Retinal pigment epithelial cell (primary cell): ENCODE measurements around the gene MCUB.
A peak's percentile ranks its signal among the peaks of the same experiment; 100 is the strongest.
"Not testable (repeated sequence)": the region's sequence is repeated elsewhere in the genome, so short reads cannot be mapped to it uniquely, and the experiment has no call there.

Experiments
- DNase-seq: peaks from one replicate; pipeline ENCODE4 v3.0.0-alpha.2; 2010; ENCODE audit warnings: low read depth
- H3K4me3 ChIP-seq: 2 replicates; pipeline ENCODE4 v1.5.1; 2011; ENCODE audit warnings: mild to moderate bottlenecking, low read length, control low read depth, moderate library complexity
- TF ChIP-seq, protein P1 (sequence below): conservative IDR thresholded peaks from 2 replicates; pipeline ENCODE4 v1.5.1; 2011; ENCODE audit warnings: low read depth, low read length, control low read depth, inconsistent platforms

The MCUB gene

GRCh38 chr4:109559983-109560686, at the start of gene MCUB:
Gene MCUB, plus strand, starts transcription at chr4:109560246. Its CDS starts 92 bp downstream, at chr4:109560338.
- TF ChIP-seq, protein P1, sequence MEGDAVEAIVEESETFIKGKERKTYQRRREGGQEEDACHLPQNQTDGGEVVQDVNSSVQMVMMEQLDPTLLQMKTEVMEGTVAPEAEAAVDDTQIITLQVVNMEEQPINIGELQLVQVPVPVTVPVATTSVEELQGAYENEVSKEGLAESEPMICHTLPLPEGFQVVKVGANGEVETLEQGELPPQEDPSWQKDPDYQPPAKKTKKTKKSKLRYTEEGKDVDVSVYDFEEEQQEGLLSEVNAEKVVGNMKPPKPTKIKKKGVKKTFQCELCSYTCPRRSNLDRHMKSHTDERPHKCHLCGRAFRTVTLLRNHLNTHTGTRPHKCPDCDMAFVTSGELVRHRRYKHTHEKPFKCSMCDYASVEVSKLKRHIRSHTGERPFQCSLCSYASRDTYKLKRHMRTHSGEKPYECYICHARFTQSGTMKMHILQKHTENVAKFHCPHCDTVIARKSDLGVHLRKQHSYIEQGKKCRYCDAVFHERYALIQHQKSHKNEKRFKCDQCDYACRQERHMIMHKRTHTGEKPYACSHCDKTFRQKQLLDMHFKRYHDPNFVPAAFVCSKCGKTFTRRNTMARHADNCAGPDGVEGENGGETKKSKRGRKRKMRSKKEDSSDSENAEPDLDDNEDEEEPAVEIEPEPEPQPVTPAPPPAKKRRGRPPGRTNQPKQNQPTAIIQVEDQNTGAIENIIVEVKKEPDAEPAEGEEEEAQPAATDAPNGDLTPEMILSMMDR: no peak
- H3K4me3 ChIP-seq: peak within 1 kb of the TSS; percentile 78
- peak; percentile 55 for DNase-seq

- no peak overlapping the region for H3K4me3 ChIP-seq
- DNase-seq: no peak
- TF ChIP-seq, protein P1: no peak
These were observed 49.4 kb upstream of the MCUB start for GRCh38 chr4:109510687-109511086.

GRCh38 chr4:109511414-109511813, 48.6 kb upstream of the MCUB start:
- TF ChIP-seq, protein P1: no peak
- H3K4me3 ChIP-seq: no peak overlapping the region
- no peak for DNase-seq

DNA sequence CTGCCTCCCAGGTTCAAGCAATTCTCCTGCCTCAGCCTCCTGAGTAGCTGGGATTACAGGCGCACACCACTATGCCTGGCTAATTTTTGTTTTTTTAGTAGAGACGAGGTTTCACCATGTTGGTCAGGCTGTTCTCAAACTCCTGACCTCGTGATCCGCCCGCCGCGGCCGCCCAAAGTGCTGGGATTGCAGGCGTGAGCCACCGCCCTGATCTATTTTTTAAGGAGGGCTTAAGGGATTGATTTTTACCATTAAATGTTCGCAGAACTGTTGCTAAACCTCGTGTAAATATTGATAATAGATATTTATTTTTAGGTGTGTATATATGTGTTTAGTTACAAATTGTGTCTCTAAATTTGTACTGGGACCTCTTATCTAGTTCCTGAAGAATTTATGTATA, 46.7 kb upstream of the MCUB start:
- not testable (repeated sequence) for H3K4me3 ChIP-seq, DNase-seq

GRCh38 chr4:109532182-109532581, 27.9 kb upstream of the MCUB start:
- DNase-seq: no peak
- TF ChIP-seq, protein P1: no peak
- no peak overlapping the region for H3K4me3 ChIP-seq

DNA sequence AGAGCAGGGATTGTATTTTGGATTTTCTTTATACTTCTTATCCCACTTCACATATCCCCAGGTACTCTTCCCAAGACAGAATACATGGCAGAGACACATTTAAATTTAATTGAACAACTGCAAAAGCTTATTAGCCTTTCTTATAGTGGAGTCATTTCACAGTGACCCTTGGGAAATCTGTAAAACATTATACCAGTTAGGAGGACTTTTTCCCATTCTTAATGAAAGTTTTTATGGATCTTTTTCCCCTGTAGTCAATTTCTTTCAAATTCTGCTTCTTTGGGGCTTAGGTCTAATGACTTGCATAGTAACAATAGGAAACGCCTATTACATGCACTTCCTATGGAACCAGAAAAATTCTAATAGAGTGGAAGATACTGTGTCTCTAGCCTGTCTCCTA, 14.6 kb upstream of the MCUB start:
- DNase-seq: no peak
- TF ChIP-seq, protein P1: no peak
- no peak overlapping the region for H3K4me3 ChIP-seq

DNA sequence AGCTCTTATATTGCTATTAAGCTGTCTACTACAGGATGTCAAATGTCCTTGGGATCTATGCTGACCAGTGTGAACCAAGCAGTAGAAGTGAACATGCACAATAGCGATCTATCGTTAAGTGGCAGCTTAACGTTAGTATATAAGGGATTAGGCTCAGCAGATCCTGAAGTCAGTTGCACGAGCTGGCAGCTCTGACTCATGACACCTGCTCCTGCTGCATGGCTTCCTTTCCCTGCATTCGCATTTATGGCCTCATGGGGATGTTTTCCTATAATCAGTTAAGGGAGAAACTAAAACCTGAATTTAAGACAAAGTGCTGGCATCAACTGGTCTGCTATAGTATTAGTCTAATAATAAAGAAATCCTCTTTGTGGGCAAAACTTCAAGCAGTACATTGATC, 12.7 kb upstream of the MCUB start:
- TF ChIP-seq, protein P1: peak; percentile 16
- peak; percentile 62 for DNase-seq
- H3K4me3 ChIP-seq: no peak overlapping the region
